Measurements from ENCODE around the gene ZXDA. TPM values are rescaled to one million over a fixed set of nuclear protein-coding genes. Genes with fewer than 3 reads are reported as not detected.

Gene ZXDA, protein sequence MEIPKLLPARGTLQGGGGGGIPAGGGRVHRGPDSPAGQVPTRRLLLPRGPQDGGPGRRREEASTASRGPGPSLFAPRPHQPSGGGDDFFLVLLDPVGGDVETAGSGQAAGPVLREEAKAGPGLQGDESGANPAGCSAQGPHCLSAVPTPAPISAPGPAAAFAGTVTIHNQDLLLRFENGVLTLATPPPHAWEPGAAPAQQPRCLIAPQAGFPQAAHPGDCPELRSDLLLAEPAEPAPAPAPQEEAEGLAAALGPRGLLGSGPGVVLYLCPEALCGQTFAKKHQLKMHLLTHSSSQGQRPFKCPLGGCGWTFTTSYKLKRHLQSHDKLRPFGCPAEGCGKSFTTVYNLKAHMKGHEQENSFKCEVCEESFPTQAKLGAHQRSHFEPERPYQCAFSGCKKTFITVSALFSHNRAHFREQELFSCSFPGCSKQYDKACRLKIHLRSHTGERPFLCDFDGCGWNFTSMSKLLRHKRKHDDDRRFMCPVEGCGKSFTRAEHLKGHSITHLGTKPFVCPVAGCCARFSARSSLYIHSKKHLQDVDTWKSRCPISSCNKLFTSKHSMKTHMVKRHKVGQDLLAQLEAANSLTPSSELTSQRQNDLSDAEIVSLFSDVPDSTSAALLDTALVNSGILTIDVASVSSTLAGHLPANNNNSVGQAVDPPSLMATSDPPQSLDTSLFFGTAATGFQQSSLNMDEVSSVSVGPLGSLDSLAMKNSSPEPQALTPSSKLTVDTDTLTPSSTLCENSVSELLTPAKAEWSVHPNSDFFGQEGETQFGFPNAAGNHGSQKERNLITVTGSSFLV
- total RNA-seq = 6.2 and 6.8 TPM in 2 replicates

DNA sequence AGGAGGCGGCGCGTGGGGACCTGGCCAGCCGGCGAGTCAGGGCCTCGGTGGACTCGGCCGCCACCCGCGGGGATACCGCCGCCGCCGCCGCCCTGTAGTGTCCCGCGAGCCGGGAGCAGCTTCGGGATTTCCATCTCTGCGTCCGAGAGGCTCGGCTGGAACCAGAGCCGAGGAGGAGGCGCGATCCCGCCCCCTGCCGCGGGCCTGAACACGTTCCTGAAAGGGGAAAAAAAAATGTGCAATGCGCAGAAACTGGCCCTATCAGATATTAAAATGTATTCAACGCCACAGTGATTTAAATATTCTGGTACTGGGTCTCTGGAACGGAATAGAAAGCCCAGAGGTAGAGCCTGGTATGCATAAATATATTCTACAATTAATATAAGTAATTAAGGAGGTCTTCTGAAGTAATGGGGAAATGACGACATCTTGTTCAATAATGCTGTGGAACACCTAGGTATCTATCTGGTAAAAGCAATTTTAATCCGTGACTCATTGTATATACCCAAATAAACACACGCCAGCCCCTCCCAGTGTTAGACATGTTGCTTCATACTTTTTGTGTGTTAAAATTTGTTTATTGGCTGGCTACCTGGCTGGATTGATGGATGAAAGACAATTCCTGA lies at the start of gene ZXDA:
ZXDA (minus strand) TSS at position 172 of the 626 bp plus-strand sequence; CDS start at position 134, 38 bp downstream.

Other genes starting within 250 kb of the ZXDA start
- gene NLRP2B, start 230.2 kb downstream of the ZXDA start, total RNA-seq = not detected in 2 replicates